Measurements from ENCODE around the gene BPIFA2. TPM values are rescaled to one million over a fixed set of nuclear protein-coding genes. Genes with fewer than 3 reads are reported as not detected.
"Not testable (repeated sequence)": the region's sequence is repeated elsewhere in the genome, so short reads cannot be mapped to it uniquely, and the experiment has no call there.

The BPIFA2 gene
- total RNA-seq, 2 experiments from 2014 or later: not detected

GRCh38 chr20:33166533-33167113 is 1.3 kb upstream of the BPIFA2 start:
- POLR2A ChIA-PET: no interaction called here
- H3K27ac Mint-ChIP-seq: no peak overlapping the region

GRCh38 chr20:33169176-33169794 is 1.3 kb downstream of the BPIFA2 start:
- H3K27ac Mint-ChIP-seq: no peak overlapping the region
- POLR2A ChIA-PET: no interaction called here
- DNase-seq (no peak), ATAC-seq (ENCODE audit: low read depth) (no peak)
- peaks cover 8% of the 10 kb centered on the region for H3K27me3 Mint-ChIP-seq
- H3K36me3 Mint-ChIP-seq: no peaks in the 10 kb centered on the region
- H3K4me1 Mint-ChIP-seq: no peaks in the 10 kb centered on the region
- peaks cover 11% of the 10 kb centered on the region for H3K9me3 Mint-ChIP-seq
- no peak overlapping the region for H3K4me3 Mint-ChIP-seq

More at GRCh38 chr20:33166533-33167113, 1.3 kb upstream of the BPIFA2 start:
- Mint-ChIP-seq H3K36me3 (no peaks in the 10 kb centered on the region), H3K27me3 (peaks cover 6% of the 10 kb centered on the region), H3K4me1 (no peaks in the 10 kb centered on the region), H3K4me3 (no peak overlapping the region), H3K9me3 (peaks cover 11% of the 10 kb centered on the region)
- ATAC-seq (ENCODE audit: low read depth): no peak
- DNase-seq: no peak

- peaks cover 6% of the 10 kb centered on the region for H3K27me3 Mint-ChIP-seq
- peaks cover 11% of the 10 kb centered on the region for H3K9me3 Mint-ChIP-seq
- DNase-seq (no peak), ATAC-seq (ENCODE audit: low read depth) (no peak)
- H3K4me3 Mint-ChIP-seq: no peak overlapping the region
- no peaks in the 10 kb centered on the region for H3K4me1 Mint-ChIP-seq
- no peak overlapping the region for H3K27ac Mint-ChIP-seq
- H3K36me3 Mint-ChIP-seq: no peaks in the 10 kb centered on the region
- POLR2A ChIA-PET: no interaction called here
These were observed 4.8 kb downstream of the BPIFA2 start for GRCh38 chr20:33172781-33173180.

DNA sequence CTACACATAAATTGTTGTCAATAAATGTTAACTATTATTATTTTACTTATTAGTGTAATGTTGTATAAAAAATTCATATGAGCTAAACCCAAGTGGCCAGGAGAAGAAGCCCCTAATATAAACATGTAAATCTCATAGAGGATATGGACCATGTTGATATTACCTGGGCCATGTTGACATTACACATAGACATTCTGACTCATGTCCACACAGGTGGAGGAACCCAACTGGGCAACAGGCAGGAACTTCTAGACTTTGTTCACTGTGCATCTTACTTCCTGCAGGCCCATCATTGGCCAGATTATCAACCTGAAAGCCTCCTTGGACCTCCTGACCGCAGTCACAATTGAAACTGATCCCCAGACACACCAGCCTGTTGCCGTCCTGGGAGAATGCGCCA is 7.2 kb downstream of the BPIFA2 start:
- H3K36me3 Mint-ChIP-seq: no peaks in the 10 kb centered on the region

GRCh38 chr20:33176101-33176500 is 8.1 kb downstream of the BPIFA2 start:
- POLR2A ChIA-PET: no interaction called here
- Mint-ChIP-seq H3K9me3 (peaks cover 1% of the 10 kb centered on the region), H3K36me3 (no peaks in the 10 kb centered on the region), H3K27ac (no peak overlapping the region), H3K4me1 (no peaks in the 10 kb centered on the region), H3K4me3 (no peak overlapping the region), H3K27me3 (peaks cover 2% of the 10 kb centered on the region)
- DNase-seq (no peak), ATAC-seq (ENCODE audit: low read depth) (no peak)

More for the DNA sequence above, 7.2 kb downstream of the BPIFA2 start:
- POLR2A ChIA-PET: no interaction called here
- Mint-ChIP-seq H3K27ac (no peak overlapping the region), H3K4me3 (no peak overlapping the region), H3K9me3 (peaks cover 3% of the 10 kb centered on the region), H3K4me1 (no peaks in the 10 kb centered on the region), H3K27me3 (peaks cover 6% of the 10 kb centered on the region)
- DNase-seq (no peak), ATAC-seq (ENCODE audit: low read depth) (no peak)

GRCh38 chr20:33177866-33178265 is 9.9 kb downstream of the BPIFA2 start:
- no peaks in the 10 kb centered on the region for H3K9me3 Mint-ChIP-seq
- no peaks in the 10 kb centered on the region for H3K4me1 Mint-ChIP-seq
- H3K27ac Mint-ChIP-seq: no peak overlapping the region
- no peak for DNase-seq
- ATAC-seq (ENCODE audit: low read depth): no peak
- no peaks in the 10 kb centered on the region for H3K27me3 Mint-ChIP-seq
- POLR2A ChIA-PET: no interaction called here
- no peak overlapping the region for H3K4me3 Mint-ChIP-seq
- H3K36me3 Mint-ChIP-seq: no peaks in the 10 kb centered on the region

DNA sequence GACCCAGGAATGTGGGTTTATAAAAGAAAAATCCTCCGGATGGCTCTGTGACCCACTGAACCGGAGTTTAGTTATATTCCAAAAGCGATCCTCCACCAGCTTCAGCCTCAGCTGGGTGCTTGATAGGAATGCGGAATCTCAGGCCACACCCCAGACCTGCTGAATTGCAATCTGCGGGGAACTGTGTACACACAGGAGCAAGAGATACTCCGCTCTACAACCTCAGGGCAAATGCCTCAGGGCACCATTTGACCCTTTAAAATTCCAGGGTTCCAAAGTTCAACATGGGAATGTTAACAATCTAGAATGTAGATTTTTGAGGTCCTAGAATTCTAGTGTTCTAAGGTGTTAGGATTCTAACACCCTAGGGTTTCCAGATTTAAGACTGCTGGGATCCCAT is 10.8 kb downstream of the BPIFA2 start:
- POLR2A ChIA-PET: no interaction called here
- ATAC-seq (ENCODE audit: low read depth) (no peak), DNase-seq (no peak)
- no peaks in the 10 kb centered on the region for H3K36me3 Mint-ChIP-seq
- no peaks in the 10 kb centered on the region for H3K27me3 Mint-ChIP-seq
- H3K4me3 Mint-ChIP-seq: no peak overlapping the region
- H3K27ac Mint-ChIP-seq: no peak overlapping the region
- H3K9me3 Mint-ChIP-seq: peaks cover 2% of the 10 kb centered on the region
- H3K4me1 Mint-ChIP-seq: no peaks in the 10 kb centered on the region

DNA sequence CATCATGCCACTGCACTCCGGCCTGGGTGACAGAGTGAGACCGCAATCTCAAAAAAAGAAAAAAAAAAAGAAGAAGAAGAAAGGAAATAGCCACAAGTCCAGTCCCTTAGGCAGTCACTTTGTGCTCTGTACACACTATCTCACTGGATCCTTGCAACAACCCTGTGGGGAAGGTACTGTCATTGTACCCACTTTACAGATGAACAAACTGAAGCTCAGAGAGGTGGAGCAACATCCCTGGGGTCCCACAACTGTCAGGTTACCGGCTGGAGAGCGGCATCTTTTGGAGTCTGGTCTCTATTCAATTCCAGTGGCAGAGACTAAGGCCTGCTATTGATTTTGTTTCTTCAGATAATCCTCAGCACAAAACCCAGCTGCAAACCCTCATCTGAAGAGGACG is 12.2 kb downstream of the BPIFA2 start:
- DNase-seq (no peak), ATAC-seq (ENCODE audit: low read depth) (no peak)
- Mint-ChIP-seq H3K4me1 (no peaks in the 10 kb centered on the region), H3K9me3 (peaks cover 2% of the 10 kb centered on the region), H3K4me3 (no peak overlapping the region), H3K27me3 (no peaks in the 10 kb centered on the region), H3K27ac (no peak overlapping the region), H3K36me3 (no peaks in the 10 kb centered on the region)
- POLR2A ChIA-PET: no interaction called here

DNA sequence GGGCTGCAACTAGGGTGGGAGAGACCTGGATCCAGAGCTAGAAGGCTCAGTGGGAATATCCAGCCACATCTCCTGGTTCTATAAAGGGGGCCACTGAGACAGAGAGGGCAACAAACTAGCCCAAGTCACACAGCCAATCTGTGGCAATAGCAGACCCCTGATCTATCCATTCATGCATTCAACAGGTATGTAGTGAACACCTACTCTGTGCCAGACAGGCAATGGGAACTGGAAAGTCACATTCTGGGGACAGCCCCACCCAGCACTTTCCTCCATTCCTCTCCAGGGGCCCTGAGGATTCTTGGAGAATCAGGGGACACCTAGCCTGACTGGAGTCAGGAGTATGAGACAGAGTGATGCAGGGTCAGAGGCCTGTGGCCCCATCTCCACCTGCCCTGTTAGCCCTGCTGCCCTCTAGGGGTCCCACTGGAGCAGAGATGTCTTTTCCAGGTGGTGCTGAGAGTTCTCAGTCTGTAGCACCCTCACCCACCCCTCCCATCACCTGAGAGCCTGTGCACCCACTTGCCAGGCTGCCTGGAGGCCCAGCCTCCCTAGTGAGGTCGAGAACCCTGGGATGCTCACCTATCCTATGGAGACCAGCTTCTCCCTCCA is 13.6 kb downstream of the BPIFA2 start:
- POLR2A ChIA-PET: no interaction called here
- ATAC-seq (ENCODE audit: low read depth) (no peak), DNase-seq (no peak)
- Mint-ChIP-seq H3K27me3 (no peaks in the 10 kb centered on the region), H3K27ac (no peak overlapping the region), H3K4me1 (no peaks in the 10 kb centered on the region), H3K9me3 (peaks cover 2% of the 10 kb centered on the region), H3K36me3 (no peaks in the 10 kb centered on the region), H3K4me3 (no peak overlapping the region)

DNA sequence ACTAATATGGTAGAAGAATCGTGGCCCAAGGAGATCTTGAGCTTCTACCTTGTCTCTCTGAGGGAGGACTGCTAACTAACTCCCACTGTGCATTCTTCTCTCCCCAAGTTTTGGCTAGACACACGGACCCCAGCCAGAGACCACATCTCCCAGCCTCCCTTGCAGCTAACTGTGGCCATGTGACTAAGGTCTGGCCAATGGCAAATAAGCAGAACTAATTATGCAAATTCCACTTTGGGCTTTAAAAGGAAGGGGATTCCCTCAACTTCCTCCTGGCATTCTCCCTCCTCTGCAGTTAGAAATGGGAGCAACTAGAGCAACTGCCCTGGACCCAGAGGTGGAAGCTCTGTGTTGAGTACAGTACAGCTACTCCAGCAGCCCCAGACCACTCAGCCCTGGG is 15.4 kb downstream of the BPIFA2 start:
- H3K36me3 Mint-ChIP-seq: no peaks in the 10 kb centered on the region
- H3K27me3 Mint-ChIP-seq: no peaks in the 10 kb centered on the region
- H3K9me3 Mint-ChIP-seq: peaks cover 2% of the 10 kb centered on the region
- DNase-seq: no peak
- H3K4me1 Mint-ChIP-seq: no peaks in the 10 kb centered on the region
- H3K4me3 Mint-ChIP-seq: no peak overlapping the region
- no peak overlapping the region for H3K27ac Mint-ChIP-seq
- POLR2A ChIA-PET: no interaction called here
- ATAC-seq (ENCODE audit: low read depth): no peak

GRCh38 chr20:33185031-33185590 is 17.2 kb downstream of the BPIFA2 start:
- H3K4me1 Mint-ChIP-seq; ATAC-seq (ENCODE audit: low read depth); POLR2A ChIA-PET; H3K27ac Mint-ChIP-seq; H3K36me3 Mint-ChIP-seq; H3K4me3 Mint-ChIP-seq; DNase-seq; H3K27me3 Mint-ChIP-seq; H3K9me3 Mint-ChIP-seq: not testable (repeated sequence)

- no peak overlapping the region for H3K27ac Mint-ChIP-seq
- H3K4me3 Mint-ChIP-seq: no peak overlapping the region
- POLR2A ChIA-PET: no interaction called here
These were observed 19.5 kb downstream of the BPIFA2 start for GRCh38 chr20:33187491-33187890.

DNA sequence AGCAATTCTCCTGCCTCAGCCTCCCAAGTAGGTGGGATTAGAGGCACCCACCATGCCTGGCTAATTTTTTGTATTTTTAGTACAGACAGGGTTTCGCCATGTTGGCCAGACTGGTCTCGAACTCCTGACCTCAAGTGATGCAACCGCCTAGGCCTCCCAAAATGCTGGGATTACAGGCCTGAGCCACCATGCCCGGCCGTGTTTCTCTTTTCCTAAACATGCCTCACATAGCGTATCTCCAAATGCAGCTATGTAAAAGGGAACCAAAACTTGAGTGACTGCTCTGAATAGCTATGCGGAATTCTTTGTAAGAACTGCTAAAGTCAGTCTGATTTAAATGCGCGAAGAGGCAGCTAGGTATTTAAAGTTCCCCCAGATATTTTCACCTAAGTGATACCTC is 20.5 kb downstream of the BPIFA2 start:
- Mint-ChIP-seq H3K4me1 (no peaks in the 10 kb centered on the region), H3K4me3 (no peak overlapping the region), H3K27me3 (peaks cover 7% of the 10 kb centered on the region), H3K27ac (no peak overlapping the region), H3K36me3 (no peaks in the 10 kb centered on the region), H3K9me3 (no peaks in the 10 kb centered on the region)
- no peak for DNase-seq
- POLR2A ChIA-PET: no interaction called here
- no peak for ATAC-seq (ENCODE audit: low read depth)

More at GRCh38 chr20:33187491-33187890, 19.5 kb downstream of the BPIFA2 start:
- no peak for ATAC-seq (ENCODE audit: low read depth)
- Mint-ChIP-seq H3K27me3 (peaks cover 7% of the 10 kb centered on the region), H3K4me1 (no peaks in the 10 kb centered on the region), H3K36me3 (no peaks in the 10 kb centered on the region), H3K9me3 (peaks cover 2% of the 10 kb centered on the region)
- DNase-seq: no peak

DNA sequence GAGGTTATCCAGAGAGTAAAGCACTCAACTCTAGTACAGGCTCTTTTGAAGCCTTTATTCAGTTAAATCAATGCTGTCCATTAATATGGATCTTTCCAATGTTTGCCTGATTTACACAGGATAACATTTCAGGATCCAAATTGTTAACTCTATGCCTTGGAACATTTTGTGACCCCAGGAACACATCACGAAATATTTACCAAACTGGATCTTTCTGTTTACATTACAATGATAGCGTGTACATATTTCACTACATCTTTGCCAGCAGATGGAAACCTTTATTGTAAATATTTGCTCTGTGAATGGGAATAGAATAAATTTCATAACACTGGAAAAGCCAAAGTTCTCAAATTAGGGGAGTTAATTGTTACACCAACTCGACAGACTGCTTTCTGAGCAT is 23.5 kb downstream of the BPIFA2 start:
- no peak overlapping the region for H3K4me3 Mint-ChIP-seq
- POLR2A ChIA-PET: no interaction called here
- no peaks in the 10 kb centered on the region for H3K36me3 Mint-ChIP-seq
- no peaks in the 10 kb centered on the region for H3K4me1 Mint-ChIP-seq
- no peak overlapping the region for H3K27ac Mint-ChIP-seq
- H3K9me3 Mint-ChIP-seq: no peaks in the 10 kb centered on the region
- peaks cover 12% of the 10 kb centered on the region for H3K27me3 Mint-ChIP-seq
- DNase-seq (no peak), ATAC-seq (ENCODE audit: low read depth) (no peak)

Data from activated naive CD8-positive, alpha-beta T cell treated with anti-CD3 and anti-CD28 coated beads, Interleukin-2, amount 10 ng/mL, durations not matched to agents 7 days and 5 days (primary cell).